ENCODE measurements around the gene TOMM20. TPM values are rescaled to one million over a fixed set of nuclear protein-coding genes. Genes with fewer than 3 reads are reported as not detected.

The TOMM20 gene
- total RNA-seq, 1 experiment from 2014 or later = 184 TPM

DNA sequence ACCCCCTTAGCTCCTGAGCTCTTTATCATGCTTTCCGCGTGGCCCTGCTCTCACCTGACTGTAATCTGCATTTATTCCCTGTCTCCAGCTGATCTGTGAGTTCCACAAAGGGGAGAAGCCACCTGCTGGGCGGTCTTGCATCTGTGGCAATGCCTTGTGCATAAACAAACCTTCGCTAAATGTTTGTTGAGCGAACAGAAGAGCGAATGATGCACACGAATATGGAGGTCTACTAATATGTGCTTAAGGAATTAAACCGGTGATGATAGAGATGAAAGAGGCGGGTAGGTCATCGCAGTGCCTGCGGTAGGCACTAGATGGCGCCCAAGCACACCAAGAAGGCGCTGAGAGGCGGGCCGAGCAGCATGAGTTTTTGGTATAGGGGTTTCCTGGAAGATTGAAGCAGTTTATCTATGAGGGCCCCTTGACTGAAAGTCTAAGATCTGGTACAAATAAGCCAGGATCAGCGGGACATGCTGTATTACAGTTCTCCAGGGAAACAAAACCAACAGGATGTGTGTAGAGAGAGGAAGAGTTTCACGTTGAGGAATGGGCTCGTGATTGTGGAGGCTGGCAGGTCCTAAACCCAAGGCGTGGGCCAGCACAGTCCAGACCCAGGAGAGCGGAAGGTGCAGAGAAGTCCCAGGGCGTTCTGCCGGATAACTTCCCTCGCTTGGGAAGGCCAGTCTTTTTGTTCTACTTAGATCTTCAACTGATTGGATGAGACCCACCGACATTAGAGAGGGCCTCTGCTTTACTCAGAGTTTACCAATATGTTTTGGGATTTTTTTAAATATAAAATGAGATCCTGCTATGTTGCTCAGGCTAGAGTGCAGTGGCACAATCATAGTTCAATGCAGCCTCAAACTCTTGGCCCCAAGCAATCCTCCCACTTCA, 34.7 kb downstream of the TOMM20 start (continued):
- TF ChIP-seq, protein P1, sequence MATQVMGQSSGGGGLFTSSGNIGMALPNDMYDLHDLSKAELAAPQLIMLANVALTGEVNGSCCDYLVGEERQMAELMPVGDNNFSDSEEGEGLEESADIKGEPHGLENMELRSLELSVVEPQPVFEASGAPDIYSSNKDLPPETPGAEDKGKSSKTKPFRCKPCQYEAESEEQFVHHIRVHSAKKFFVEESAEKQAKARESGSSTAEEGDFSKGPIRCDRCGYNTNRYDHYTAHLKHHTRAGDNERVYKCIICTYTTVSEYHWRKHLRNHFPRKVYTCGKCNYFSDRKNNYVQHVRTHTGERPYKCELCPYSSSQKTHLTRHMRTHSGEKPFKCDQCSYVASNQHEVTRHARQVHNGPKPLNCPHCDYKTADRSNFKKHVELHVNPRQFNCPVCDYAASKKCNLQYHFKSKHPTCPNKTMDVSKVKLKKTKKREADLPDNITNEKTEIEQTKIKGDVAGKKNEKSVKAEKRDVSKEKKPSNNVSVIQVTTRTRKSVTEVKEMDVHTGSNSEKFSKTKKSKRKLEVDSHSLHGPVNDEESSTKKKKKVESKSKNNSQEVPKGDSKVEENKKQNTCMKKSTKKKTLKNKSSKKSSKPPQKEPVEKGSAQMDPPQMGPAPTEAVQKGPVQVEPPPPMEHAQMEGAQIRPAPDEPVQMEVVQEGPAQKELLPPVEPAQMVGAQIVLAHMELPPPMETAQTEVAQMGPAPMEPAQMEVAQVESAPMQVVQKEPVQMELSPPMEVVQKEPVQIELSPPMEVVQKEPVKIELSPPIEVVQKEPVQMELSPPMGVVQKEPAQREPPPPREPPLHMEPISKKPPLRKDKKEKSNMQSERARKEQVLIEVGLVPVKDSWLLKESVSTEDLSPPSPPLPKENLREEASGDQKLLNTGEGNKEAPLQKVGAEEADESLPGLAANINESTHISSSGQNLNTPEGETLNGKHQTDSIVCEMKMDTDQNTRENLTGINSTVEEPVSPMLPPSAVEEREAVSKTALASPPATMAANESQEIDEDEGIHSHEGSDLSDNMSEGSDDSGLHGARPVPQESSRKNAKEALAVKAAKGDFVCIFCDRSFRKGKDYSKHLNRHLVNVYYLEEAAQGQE (IDR thresholded peaks at IDR 0.05; ENCODE audit: low read depth) = no peak
- TF ChIP-seq EZH2 (IDR thresholded peaks at IDR 0.05) (no peak), YY1 (IDR thresholded peaks at IDR 0.05; ENCODE audit: extremely low read depth, insufficient replicate concordance, low read depth, low read length) (peak; percentile 22), EGR1 (IDR thresholded peaks at IDR 0.05; ENCODE audit: low read depth) (no peak), POLR2A (IDR thresholded peaks at IDR 0.05; ENCODE audit: borderline replicate concordance, extremely low read depth, insufficient read depth, insufficient read length) (no peak), RAD21 (IDR thresholded peaks at IDR 0.05; ENCODE audit: low read depth) (peak; percentile 96), FOSL1 (IDR thresholded peaks at IDR 0.05; ENCODE audit: low read depth) (no peak), CEBPB (IDR thresholded peaks at IDR 0.05; ENCODE audit: low read depth) (no peak), ZNF274 (IDR thresholded peaks at IDR 0.05; ENCODE audit: low read depth, low read length) (no peak), JUND (IDR thresholded peaks at IDR 0.05) (no peak)
- TF ChIP-seq, protein P2, sequence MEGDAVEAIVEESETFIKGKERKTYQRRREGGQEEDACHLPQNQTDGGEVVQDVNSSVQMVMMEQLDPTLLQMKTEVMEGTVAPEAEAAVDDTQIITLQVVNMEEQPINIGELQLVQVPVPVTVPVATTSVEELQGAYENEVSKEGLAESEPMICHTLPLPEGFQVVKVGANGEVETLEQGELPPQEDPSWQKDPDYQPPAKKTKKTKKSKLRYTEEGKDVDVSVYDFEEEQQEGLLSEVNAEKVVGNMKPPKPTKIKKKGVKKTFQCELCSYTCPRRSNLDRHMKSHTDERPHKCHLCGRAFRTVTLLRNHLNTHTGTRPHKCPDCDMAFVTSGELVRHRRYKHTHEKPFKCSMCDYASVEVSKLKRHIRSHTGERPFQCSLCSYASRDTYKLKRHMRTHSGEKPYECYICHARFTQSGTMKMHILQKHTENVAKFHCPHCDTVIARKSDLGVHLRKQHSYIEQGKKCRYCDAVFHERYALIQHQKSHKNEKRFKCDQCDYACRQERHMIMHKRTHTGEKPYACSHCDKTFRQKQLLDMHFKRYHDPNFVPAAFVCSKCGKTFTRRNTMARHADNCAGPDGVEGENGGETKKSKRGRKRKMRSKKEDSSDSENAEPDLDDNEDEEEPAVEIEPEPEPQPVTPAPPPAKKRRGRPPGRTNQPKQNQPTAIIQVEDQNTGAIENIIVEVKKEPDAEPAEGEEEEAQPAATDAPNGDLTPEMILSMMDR (IDR thresholded peaks at IDR 0.05 in 2 of 3, conservative IDR thresholded peaks at IDR 0.05 in 1 of 3; ENCODE audit: borderline replicate concordance in 1 of 3, insufficient read depth in 1 of 3, low read depth in 2 of 3, low read length in 2 of 3) = peak; percentile 89 to 97 (median 89)
